Stimulated activated naive CD8-positive, alpha-beta T cell treated with anti-CD3 and anti-CD28 coated beads, Interleukin-15, Interleukin-2, amounts not matched to agents 100 U/mL and 50 U/mL, for 24 hours (primary cell): ENCODE results near the gene LETM1.

ENCODE experiments used
- ATAC-seq: fragments of 150-1000 bp; cut with Tn5 transposase; one replicate; pipeline ENCODE4 v1.10.0; 2021
- DNase-seq: peaks from one replicate; pipeline ENCODE4 v3.0.0; 2021

Gene LETM1

DNA sequence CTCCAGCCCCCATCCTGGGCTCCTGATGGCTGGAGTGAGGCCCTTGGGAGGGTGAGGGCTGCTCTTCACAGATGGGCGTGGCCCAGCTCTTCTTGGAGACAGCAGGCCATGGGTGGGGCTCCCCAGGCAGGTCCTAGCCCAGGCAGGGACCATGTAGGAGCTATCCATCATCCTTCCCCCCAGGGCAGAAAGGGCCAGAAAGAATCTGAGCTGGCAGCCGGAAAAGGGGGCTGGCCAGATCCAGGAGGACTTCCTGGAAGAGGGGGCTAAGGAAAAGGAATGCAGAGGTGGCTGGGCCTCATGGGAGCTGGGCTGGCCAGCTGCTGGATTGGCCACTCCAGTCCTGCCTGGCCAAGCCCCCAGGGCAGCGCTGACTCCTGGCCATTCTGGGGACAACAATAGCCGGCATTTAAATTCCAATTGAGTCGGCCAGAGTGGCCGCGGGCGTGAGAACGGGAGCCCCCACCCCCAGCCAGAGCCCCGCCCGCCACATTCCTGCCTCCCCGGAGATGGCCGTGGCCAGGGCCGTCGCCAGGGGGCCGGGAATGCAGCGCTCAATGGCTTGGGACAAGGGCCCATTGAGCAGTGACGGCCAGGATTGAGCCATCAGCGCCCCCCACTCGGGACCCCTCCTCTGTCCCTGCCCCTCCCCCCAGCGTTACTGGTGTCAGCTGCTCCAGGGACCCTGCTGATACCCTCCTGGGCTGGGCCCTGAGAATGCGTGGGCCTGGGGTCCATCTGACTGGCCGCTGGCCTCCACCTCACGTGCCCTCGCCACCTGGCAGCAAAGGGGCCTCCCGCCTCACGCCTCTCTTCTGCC is 77.9 kb downstream of the LETM1 start:
- DNase-seq: no peak
- no peak for ATAC-seq

DNA sequence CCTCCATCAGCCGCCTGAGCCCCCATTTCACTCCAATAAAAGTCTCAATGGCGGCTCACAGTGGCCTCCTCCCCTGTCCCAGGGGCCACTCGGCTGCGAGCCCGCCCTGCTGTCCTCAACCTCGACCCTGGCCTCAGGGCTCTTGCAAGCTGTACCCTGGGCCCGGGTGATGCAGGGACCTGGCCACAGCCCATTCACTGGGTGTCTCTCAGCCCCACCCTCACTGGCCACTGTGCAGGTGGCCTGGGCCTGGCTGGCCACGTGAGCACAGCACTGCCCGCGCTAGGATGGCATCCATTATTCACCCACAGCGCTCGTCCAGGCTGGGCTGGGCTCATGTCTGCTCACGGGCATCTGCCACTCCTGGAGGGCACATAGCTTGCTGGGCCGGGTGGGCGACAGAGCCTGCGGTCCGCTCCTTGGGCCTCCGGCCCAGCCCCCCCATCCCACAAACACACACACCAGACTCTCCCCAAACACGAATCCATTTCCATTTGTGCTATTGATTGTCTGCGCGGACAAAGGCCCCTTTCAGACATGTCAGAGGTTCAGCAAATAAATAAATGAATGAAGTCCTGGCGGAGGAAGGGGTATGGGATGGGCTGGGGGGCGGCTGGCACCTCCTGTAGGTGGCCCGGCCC is 79.3 kb downstream of the LETM1 start:
- ATAC-seq (no peak), DNase-seq (no peak)

DNA sequence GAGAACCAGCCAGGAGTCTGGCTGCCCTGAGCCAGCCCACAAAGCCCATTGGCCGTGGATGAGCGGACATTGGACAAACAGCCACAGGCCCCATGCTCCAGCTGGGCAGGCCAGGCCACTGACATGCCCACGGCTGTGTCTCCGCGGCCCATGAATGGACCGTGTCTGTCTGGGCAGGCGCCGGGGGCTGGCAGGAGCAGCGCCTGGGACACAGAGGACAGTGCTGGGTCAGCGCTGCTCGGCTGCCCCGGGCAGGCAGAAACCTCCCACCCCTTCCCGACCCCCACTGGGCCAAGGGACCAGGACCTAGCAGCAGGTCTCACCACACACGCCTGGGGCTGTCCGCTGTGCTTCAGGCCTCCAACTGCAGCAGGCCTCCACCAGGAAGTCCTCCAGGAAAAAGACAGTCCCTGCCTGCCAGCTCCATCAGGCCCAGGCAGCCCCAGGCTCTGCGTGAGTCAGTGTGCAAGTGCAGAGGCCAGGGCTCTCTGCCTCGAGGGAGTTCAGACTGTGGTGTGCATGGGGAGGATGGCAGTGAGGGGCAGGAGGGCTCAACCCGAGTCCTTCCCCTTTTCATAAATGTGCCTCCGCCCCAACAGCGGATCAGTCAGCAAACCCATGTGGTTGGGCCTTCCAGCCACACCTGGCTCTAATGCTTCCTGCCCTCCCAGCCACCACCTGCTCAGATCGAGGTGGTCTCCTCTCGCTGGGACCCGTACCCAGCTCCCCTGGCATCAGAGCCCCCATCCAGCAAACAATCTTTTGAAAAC is 80.0 kb downstream of the LETM1 start:
- no peak for ATAC-seq

DNA sequence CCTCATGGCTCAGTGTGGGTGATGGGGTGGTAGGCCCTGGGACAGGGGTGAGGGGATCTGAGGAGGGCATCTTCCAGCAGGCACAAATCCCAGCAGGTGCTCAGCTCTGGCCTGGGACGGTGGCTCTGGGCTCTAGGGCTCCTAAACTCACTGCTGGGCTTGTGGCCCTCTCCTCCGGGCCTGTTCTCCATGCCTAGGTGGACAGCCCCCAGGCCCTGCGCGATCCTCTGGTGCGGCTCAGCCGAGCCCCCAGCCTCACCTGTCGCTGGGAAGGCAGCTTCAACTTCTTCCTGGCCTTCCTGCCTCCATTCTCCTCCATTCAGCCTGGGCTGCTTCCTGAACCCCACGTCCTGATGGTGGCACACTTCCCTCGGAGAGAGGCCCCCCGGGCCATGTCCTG is 82.2 kb downstream of the LETM1 start:
- ATAC-seq: no peak
- DNase-seq: no peak

More for the DNA sequence above, 80.0 kb downstream of the LETM1 start:
- no peak for DNase-seq

DNA sequence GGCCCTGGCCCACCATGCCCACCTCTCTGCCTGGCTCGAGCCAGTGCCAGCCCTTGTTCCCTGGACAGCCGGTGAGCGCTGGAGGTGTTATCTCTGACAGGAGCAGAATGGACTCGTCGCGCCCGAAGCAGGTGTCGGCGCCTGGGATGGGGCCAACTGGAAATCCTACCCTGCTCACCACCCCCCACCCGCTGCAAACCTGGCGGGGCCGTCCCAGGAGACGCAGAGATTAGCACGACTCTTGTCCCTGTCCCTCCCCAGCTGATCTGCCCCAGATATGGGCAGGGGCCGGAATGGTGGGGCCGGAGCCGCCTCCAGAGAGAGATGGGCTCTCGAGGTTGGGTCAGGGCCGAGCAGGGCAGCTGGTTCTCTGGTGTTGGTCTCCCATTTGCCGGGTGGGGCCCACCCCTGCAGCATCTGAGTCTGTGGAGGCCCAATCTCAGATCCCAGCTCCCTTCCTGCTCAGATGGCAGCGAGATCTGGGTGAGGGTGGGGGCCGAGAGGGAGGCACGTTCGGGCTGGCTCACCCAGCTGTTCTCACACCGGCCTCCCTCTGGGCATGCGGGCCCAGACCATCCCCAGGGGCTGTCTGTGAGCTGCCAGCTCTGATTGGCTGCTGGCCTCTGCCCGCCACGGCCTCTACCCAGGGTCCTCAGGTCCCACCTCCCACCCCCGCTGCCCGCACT is 83.0 kb downstream of the LETM1 start:
- no peak for ATAC-seq

DNA sequence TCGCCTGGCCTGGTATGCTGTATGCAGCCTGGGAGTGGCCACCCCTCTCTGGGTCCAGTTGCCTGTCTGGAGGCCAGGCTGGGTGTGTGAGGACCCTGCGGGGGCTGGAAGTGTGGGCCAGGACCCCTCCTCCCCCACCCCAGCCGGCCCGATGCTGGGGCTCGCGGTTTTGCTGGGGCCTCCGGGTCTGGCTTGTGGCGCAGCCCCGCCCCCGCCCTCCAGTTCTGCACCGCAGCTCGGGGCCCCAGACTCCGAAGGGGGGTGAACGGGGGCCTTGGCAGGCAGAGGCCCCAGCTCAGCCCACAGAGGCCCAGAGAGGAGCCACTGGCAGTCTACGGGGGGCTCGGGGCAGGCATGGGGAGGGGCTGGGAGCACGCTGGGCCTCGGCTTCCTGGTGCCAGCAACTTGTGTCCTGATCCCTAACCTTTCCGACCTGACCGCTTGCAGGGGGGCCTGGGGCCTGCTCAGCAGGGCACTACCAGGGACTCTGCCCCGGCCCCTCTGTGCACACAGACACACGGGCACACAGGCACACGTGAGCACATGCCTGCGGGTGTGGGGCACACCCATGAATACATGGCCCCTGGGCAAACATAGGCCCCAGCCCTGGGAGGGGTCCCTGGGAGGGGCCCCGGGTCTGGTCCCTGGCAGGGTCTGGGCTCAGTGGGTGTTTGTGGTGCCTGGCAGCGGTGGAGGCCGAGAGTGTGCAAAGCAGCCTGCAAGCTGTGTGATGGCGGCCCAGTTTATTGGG is 84.2 kb downstream of the LETM1 start:
- DNase-seq: peak; percentile 43
- peak; percentile 28 for ATAC-seq

More for the DNA sequence above, 83.0 kb downstream of the LETM1 start:
- DNase-seq: no peak

DNA sequence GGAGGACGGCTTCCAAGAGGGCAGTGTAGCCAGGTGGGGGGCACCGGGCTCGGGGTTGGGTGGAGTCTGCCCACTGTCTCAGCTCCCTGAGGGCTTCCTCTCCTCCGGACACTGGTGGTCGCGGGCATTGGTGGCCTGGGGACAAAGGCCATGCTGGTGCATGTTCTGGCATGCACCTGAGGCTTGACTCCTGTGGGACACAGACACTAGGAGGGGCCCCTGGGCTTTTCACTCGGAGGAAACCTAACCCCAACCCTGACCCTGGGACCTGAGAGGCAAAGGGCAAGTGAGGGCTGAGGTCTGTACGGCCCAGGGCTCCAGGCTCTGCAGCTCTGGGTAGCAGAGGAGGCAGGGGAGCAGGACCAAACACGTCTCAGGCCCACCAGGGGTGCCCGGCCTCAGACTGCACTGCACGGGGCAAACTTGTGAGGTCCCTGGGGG is 85.1 kb downstream of the LETM1 start:
- no peak for ATAC-seq
- no peak for DNase-seq

DNA sequence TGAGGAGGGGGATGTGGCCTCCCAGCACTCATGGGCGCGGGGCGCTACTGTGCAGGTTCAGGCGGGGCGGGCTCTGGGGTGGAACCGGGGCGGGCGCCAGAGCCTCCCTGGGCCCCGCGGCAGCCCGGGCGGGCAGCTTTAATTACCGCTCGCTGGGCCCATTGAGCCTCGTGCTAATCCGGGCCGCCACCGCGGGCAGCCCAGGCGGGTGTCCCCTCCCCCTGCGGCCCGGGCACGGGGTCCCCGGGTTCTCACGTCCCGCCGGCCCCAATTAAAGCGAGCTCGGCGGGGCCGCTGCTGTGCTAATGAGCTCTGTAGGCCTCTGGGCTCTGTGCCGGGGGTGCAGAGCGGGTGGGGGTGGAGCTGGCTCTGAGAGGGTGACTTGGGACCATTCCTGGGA is 85.7 kb downstream of the LETM1 start:
- ATAC-seq: no peak
- DNase-seq: no peak

DNA sequence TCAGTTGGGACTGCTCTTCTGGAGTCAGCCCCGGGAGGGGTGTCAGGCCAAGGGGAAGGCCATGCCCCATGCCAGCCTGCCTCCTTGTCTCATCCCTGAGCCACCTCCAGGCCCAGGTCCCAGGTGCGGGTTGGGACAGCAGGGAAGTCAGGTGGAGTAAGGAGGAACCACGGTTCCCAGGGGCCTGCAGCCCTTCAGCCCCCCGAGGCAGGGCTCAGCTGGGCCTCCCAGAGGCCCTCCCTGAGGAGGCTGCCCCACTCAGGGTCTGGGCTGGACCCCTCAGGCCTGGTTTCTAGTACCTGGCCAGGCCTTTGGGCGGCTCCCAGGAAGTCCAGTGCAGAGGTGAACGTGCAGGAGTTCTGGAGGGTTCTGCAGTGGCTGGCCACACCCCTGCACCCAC is 86.3 kb downstream of the LETM1 start:
- no peak for DNase-seq
- ATAC-seq: no peak

DNA sequence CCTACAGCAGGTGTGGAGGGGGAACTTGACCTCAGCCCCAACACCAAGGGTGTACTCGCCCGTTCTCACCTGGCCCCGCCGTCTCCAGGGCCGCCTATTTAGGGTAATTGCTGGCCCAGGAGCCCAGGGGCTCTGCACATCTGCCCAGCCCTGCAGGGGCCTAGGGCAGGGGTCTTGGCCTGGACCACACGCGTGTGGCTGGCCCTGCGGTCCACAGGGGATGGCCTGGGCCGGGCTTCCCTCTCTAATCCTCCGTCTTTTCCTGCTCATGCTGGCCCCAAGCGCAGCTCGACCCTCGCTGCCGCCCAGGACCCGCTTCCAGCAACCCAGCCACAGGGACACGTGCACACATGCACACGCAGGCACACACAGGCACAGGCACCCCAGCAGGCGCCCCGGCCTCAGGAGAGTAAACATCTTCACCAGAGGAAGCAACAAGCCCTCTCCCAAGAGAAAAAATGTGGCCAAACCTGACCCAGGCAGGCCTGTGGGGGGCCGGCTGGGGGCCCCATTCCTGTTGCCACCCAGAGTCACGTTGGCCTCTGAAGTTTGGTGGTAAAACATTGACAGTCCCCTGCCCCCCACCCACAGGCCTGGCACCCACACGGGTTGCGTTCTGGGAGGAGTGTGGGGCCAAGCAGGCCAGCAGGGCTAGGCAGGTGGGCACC is 87.5 kb downstream of the LETM1 start:
- no peak for DNase-seq
- no peak for ATAC-seq

DNA sequence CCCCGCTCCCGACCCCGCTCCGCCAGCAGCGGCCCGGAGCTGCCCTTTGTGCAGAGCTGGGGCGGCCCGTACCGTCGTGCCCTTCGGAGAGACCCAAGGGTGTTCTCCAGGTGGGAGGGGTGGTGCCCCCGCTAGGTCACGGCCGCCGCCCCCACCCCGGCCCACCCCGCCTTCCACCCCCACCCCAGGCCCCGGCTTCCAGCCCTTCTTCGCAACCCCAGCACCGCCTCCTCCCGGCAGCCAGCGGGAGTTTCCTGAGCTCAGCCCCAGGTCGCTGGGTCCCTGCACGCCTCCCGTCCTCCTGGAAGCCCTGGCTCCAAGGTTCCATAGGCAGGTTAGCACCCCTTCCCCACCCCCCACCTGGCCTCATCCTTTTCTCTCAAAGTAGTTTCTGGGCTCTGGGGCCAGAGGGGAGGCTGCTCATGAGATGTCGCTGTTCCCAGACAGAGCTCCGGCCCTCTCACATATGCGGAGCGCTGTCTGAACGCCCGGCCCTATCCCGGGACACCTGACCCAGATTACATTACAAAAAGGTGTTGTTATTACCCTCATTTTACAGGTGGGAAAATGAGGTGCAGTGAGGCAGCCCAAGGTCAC is 88.1 kb downstream of the LETM1 start:
- ATAC-seq: no peak

DNA sequence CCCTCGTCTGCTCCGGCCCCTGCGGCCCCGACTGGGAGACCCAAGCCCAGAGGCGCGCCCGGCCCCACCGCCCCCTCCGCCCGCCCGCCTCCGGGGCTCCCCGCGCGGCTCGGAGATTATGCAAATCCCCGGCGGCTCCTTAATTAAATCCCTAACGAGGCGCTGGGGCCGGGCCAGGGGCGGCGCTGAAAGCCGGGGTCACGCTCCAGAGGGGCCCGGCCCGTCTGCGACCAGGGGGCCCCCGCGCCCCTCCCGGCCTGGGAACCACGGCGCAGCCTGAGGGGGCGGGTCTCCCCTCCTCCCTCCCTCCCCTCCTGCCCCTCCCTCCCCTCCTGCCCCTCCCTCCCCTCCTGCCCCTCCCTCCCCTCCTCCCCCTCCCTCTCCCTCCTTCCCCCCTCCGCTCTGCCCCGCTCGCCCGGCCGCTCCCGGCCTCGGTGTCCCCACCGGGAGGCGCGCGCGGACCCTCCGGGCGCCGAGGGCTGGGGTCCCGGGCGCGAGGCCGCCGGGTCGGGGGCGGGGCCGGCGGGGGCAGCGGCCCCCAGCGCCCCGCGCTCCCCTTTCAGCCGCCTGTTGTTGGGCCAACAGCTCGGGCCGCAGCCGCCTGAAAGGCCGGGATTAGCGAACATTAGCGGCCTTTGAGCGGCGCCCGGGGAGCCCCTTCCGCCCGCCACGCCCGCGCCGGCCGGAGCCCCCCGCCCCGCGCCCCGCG is 88.7 kb downstream of the LETM1 start:
- ATAC-seq: no peak
- no peak for DNase-seq

More for the DNA sequence above, 88.1 kb downstream of the LETM1 start:
- peak; percentile 51 for DNase-seq

DNA sequence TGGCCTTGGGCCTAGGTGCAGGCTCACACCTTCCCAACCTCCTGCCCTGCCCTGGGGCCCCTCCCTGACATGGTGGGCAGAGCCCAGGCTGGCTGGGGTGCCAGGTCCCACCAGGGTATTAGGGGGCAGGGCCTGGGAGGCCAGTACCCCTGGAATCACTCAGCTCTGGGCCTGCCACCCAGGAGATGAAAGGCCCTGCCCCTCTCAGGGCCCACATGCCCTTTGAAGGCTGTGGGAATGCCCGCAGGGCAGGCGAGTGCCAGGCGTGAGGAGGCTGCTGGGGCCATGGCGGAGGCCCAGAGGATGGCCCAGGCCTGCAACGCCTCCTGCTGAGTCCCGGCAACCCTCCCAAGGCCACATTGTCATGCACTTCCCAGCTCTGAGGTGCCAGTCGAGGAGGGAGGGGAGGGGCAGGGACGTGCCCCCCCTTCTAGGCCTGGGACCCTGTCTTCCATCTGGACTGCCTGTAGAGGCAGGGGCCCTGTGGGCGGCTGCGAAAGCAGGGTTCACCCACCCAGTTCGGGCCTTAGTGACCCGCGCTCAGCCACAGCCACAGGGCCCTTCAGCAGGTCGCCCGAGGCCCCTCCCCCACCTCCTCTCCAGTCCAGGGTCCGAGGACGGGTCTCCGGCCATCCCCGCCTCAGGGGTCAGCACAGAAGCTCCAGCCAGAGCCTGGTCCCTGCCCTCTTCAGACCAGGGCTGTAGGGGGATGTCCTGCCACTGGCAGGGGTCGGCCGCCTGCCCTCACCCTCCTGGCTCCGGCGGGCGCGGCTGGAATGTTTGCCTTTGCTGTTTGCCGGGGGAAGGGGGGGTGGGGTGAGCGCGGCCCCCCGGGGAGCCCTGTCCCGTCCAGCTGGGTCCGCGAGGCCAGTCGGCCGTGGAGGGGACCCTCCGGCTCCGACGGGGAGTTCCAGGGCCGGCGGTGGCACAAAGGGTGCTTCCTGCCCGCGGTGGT is 89.6 kb downstream of the LETM1 start:
- DNase-seq (no peak), ATAC-seq (no peak)

DNA sequence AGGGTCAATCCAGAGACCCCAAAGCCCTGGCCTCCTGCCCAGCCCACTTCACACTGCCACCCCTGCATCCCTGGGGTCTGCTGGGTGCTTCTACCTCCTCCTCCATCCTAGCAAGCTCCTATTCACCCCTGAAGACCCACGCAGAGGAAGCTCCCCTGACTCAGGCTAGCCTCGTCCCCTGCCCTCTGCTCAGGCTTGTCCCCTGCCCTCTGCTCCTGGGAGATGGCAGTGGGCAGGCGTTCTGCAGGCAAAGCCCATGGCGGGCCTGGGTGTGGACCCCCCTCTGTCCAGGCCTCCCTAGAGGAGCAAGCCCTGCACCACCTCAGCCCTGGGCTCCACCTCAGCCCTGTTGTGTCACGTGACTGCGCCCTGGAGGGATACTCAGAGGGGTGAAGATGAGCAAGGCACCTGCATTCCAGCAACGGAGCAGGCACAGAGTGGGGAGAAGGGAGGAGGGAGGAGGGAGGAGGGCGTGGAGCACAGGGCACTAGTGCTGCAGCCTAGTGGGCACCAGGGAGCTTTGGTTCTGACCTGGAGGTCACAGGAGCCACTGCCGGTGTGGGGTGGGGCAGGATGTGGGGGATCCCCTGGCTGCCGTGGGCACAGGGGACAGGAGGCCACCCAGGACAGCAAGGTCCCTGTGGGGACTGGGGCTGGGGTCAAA is 90.4 kb downstream of the LETM1 start:
- ATAC-seq (no peak), DNase-seq (no peak)

DNA sequence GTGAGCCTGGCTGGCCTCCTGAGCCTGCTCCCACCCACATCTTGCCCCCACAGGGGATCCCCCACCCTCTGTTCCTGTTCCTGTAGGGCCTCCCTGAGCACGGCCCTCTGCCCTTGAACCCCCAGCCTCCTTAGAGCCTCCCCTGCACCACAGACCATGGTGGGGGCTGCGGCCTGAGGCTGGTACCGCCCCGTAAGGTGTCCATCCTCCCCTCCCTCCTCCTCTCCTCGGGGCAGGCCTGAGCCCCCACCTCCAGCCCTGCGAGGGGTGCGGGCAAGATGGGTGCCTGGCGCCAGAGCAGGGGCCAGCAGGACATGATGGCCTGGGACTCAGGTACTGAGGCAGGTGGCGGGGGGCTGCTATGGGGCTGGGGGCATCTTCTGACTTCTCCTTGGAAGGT is 91.3 kb downstream of the LETM1 start:
- ATAC-seq: no peak
- DNase-seq: no peak

DNA sequence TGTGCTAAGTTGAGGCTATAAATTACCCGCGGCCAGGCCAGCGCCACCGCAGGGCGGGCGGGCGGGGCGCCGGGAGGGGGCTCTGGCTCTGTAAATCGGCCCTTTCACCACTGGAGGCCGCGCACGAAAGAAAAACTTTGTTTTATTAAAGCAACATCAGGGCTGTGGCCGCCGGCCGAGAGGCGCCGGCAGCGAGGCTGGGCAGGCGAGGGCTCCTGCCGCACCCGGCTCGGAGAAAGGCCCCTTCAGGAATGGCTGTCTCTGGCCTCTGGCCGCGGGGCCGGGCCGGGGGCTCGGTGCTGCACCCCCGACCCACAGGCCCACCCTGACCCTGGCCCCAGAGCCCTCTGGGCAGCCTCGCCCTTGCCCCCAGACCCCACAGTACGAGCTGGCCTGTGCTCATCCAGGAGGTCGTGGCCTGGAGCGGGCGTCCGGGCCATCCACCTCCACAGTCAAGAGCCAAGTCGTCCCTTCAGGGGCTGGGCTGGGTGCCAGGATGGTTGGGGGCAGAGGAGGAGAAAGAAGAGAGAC is 92.3 kb downstream of the LETM1 start:
- DNase-seq (no peak), ATAC-seq (no peak)

DNA sequence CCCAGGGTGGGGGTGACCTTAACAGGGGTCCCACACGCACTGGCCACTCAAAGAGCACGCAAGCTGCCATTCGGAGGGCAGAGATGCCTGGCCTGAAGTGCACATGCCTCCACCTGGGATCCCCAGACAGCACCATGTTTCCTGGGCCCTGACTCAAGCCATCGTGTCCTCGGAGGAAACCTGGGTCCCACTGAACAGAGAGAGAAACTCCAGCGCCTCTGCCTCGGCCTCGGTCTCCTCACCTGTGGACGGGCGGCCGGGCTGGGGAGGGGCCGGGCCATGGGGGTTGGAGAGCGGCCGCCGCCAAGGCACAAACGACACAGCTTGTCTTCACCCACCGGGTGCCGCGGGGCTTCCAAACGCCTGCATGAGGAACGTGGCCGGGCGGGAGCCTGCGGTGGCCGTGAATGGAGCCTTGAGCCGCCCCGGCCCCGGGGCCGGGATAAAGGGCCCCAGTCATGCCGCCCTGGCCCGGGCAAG is 92.8 kb downstream of the LETM1 start:
- ATAC-seq: no peak
- no peak for DNase-seq
